Skin of body (tissue), 2 donors: ENCODE data around the gene RBFOX2. TPM values are rescaled to one million over a fixed set of nuclear protein-coding genes. Genes with fewer than 3 reads are reported as not detected.
"Not testable (repeated sequence)": the region's sequence is repeated elsewhere in the genome, so short reads cannot be mapped to it uniquely, and the experiment has no call there.

Experiments used
- DNase-seq: peaks from one replicate; lab custom pipeline; 2025; lab: John Stamatoyannopoulos, UW
- total RNA-seq: library from RNA; depleted of rRNA; stranded (reverse); fragments of >200 nt; gene quantifications from one replicate; pipeline ENCODE4 v1.2.3, GENCODE V29; 2014

Gene RBFOX2
- total RNA-seq, 1 donor from 2014 or later, result 144 TPM

DNA sequence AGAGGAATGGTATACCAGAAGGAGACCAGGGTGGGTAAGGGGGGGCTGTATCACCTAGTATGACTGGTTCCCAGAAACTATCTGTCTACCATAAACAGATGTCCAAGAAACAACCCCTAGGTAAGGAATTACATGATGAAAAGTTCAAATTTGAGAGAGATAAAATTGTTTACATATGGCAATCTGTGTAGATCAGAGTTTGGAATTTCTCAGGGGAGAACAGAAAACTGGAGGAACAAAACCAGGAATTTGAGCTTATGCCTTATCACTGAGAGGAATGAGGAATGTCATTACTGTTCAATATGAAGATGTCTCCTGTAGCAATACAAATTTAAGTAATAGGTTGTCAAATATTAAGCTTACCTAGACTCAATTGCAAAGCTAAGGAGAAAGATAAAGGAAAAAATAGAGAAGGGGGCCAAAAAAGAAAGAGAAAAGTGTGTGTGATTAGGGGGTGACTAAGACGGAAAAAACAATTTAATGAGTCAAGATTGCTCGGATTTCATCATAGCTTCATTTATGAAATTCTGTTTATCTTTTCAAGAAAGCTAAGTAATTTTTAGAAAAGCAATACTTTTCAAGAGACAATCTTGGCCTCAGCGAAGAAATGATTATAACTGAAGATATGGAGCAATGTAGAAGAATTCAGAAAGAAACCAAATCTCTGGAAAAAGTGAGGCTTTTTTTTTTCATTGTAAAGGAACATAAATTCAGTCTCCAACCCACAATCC lies 193.2 kb downstream of the RBFOX2 start:
- DNase-seq, result no peak

DNA sequence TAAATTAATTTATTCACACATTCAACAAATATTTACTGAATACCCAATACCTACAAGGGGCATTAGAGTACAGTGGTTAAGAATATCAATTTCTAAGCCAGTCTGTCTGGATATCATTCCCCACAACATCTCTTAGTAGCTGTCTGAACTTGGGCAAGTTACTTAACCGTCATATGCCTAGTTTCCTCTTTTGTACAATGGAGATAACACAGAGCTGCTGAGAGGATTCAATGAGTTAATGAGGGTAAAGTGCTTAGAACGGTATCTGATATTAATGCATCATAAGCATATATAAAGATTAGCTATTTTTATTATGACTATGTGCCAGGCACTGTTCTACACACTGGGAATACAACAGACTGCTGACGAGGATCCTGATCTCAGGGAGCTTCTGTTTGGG lies 194.6 kb downstream of the RBFOX2 start:
- no peak for DNase-seq

DNA sequence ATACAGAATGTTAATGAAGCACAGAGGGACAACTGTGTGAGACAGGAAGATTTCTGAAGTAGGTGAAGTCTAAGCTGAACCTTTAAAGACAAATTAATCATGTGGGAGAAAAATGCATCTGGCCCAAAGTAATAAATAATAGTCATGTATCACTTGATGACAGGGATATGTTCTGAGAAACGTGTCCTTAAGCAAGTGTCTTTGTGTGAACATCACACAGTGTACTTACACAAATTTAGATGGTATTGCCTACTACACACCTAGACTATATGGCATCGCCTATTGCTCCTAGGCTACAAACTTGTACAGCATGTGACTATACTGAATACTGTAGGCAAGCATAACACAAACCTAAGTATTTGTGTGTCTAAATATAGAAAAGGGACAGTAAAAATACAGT lies 198.3 kb downstream of the RBFOX2 start:
- DNase-seq, result no peak

DNA sequence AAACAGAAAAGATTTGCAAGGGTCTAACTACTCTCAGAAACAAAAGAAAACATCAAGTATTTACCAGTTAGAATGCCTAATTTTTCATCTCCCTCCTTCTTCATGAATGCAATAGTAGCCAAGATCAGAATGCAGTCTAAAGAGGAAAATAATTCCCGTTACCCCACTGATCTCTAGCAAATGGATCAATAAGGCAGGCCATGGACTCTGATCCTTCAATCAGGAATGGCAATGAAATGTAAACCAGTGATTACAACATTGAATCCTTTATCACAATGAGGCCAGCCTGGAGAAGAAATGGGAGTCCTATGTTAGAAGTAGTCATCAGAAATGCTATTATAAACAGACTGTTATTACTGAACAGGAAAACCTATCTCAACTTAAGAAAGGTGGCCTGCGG lies 204.4 kb downstream of the RBFOX2 start:
- DNase-seq, result no peak

DNA sequence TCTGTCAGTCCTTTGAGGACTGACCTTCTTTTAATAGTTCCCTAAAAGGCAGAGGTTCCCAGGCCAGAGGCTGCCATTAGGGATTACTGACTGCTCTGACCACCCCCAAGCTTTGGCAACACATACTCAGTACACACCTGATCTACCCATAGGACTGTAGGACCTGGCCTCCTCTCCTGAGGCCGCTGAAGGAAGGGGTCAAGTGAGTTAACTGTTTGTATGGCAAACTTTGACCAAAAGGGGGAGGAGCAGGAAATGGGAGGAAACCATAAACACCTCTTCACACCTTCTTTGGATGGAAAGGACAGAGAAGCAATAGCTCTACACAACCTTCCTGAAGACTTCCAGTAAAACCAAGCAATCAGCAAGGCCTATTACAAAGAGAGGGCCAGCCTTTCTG lies 207.0 kb downstream of the RBFOX2 start:
- DNase-seq, result no peak

DNA sequence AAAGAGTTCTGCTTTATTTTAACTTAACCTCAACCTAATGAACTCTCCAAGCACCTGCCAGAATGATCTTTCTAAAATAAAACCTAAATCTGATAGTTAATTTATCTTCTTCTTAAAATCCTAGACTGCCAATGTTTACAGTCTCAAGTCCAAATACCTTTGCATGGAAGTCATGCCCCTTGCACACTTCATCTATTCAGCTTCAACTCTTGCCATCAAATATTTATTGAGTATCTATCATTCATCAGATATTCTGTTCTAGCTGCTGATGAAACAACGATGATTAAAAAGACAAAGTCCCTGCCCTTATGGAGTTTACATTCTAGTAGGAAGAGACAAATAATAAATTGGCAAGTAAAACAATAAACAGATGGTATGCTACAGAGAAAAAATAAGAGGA lies 209.2 kb downstream of the RBFOX2 start:
- DNase-seq, result no peak

DNA sequence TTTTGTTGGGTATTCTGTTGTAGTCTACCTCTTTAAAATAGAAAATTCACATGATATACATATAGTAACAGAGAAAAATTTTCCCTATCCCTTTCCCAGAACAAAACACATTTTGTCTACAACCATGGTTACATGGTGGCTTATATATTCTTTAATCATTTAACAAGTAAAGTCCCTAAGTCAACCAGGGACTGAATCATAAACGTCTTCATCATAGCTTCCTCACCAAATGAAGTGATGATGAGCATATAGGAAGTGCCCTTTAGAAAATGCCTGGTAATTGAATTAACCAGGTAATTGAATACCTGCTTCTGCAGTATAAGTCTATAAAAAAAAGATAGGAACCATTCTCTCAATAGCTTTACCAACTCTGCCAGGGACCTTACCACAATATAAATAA lies 209.7 kb downstream of the RBFOX2 start:
- DNase-seq, result no peak

DNA sequence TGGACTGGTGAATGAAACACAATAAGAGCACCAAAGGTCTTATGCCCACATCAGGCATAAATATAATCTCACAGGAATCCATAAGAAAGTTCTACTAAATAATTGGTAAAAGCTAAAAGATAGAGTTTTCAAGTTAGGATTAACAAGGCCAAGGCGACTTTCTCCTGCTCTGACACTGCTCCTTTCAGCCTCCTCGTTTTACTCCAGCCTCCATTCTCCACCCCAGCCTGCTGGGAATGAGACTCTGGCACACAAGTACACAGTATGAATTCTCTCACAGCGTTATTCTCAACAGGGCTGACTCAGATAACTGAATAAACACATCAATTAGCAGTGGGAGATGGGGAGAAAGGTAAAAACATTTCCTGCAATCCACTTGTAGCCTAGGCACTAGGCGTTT lies 216.0 kb downstream of the RBFOX2 start:
- no peak for DNase-seq

DNA sequence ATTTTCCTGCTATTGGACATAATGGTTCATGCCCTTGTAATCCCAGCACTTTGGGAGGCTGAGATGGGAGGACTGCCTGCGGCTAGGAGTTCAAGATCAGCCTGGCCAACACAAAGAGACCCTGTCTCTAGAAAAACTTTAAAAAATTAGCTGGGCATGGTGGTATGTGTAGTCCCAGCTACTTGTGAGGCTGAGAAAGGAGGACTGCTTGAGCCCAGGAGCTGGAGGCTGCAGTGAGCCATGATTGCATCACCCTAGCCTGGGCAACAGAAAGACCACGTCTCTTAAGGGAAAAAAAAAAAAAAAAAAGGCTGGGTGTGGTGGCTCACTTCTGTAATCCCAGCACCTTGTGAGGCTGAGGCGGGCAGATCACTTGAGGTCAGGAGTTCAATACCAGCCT lies 217.0 kb downstream of the RBFOX2 start:
- DNase-seq, result no peak

DNA sequence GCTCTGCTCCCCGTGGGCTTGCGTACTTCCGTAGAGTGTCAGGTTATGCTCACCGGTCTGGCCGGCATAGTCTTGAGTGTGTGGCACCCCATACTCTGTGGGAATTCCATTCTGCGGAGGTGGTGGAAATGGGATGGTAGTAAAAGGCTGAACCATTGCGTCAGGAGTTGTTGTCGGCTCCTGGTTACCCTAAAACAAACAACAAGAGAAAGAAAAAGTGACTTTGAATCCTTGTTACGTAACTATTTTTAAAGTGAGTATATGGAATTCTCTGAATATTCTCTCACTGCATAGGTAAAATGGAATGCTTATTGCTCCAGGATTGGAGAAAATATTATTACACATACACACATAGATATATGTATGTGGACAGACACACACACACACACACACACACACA lies 218.8 kb downstream of the RBFOX2 start:
- no peak for DNase-seq

DNA sequence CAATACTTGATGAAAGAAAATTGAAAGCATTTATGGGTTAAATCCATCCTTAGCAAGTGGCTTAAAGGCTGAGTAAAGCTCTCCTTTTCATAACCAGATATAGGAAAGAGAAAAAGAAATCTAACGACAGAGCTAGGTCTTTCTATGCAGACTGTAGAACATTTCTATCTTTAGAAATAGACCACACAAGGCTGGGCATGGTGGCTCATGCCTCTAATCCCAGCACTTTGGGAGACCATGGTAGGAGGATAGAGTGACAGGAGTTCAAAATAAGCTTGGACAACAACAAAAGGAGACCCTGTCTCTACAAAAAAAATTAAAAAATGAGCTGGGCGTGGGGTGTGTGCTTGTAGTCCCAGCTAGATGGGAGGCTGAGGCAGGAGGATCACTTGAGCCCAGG lies 220.2 kb downstream of the RBFOX2 start:
- DNase-seq, result no peak

DNA sequence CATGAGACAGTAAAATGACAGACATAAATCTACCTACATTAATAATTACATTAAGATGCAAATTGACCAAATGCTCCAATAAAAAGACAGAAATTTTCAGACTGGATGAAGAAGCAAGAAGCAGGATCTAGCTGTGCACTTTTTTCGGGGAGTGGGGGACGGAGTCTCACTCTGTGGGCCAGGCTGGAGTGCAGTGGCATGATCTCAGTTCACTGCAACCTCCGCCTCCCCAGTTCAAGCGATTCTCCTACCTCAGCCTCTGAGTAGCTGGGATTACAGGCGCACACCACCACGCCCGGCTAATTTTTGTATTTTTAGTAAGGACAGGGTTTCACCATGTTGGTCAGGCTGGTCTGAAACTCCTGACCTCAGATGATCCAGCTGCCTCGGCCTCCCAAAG lies 222.0 kb downstream of the RBFOX2 start:
- DNase-seq, result not testable (repeated sequence)

DNA sequence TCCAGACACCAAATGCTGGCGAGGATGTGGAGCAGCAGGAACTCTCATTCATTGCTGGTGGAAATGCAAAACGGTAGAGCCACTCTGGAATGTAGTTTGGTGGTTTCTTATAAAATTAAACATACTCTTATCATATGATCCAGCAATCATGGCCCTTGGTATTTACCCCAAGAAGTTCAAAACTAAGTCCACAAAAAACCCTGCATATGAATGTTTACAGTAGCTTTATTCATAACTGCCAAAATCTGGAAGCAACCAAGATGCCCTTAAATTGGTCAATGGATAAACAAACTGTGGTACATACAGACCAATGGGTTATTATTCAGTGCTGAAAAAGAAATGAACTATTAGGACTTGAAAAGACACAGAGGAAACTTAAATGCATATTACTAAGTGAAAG lies 223.2 kb downstream of the RBFOX2 start:
- no peak for DNase-seq

DNA sequence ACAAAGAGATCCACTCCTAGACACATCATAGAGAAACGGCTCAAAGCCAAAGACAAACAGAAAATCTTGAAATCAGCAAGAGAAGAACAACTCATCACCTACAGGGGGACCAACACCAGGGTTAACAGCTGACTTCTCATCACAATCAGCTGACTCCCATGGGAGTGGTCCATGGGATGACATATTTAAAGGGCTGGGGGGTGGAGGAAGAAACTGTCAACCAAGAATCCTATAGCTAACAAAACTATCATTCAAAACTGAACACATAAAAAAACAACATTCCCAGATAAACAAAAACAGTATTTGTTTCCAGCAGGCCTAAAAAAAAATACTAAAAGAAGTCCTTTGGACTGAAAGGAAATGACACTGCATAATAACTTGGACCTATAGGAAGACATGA lies 224.2 kb downstream of the RBFOX2 start:
- no peak for DNase-seq

DNA sequence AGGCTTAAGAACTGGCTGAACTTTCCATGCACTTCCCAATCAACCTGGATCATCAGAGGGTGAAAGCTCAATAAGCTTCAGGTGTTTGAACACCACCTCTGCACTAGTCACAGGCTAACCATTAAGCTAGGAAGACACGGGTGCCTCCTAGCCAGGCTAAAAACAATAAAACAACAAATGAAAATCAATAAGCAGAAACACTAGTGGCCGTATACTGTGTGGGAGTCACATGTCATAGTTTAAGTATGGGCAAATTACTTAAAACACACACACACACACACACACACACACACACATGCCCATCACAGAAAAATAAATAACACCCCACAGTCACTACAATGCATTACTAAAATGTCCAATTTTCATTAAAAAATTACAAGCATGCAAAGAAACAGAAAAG lies 225.7 kb downstream of the RBFOX2 start:
- no peak for DNase-seq

DNA sequence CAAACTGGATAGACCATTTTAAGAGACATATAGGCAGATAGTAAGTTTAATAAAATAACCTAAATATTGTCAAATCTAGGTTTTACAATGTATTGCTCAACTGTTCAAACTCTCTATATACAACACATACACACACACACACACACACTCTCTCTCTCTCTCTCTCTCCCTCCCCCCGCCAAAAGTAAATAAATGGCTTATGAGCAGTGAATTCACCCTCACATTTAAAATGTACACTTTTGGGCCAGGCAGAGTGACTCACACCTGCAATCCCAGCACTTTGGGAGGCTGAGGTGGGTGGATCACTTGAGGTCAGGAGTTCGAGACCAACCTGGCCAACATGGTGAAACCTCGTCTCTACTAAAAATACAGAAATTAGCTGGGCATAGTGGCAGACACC lies 227.3 kb downstream of the RBFOX2 start:
- DNase-seq, result not testable (repeated sequence)

DNA sequence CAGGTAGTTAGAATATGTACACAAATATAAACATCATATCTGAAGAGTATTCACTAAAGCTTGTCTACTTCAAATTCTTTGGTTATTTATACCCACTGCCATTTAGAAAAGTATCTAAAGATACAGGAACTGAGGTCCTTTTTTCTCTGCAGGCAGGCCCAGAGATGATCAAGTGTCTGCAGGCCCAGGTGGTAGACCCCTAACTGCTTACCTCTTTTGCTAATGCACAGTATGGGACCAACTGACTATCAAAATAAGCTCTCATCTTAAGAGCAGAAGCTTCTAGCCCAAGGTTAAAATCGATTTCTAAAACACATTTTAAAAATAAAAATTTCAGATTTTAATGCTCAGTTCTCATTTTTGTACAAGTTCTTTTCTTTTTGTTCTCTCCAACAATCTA lies 229.5 kb downstream of the RBFOX2 start:
- DNase-seq, result no peak

DNA sequence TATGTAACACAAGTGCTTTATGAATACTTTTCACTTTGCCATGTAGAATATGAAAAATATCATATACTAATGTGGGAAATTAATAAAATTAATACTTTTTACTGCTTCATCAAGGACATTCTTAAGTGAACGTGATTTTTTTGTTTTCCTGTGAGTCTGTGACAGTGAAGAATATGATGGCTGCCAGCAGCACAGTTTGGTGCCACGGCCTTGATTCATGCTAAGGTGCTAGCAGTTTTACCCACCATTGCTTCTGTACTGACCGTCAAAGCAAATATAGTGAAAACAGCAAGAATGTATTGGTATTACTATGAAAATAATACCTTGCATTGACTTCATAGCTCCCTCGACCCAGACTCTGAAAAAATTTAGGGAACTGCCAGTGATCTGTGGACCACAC lies 231.2 kb downstream of the RBFOX2 start:
- no peak for DNase-seq

DNA sequence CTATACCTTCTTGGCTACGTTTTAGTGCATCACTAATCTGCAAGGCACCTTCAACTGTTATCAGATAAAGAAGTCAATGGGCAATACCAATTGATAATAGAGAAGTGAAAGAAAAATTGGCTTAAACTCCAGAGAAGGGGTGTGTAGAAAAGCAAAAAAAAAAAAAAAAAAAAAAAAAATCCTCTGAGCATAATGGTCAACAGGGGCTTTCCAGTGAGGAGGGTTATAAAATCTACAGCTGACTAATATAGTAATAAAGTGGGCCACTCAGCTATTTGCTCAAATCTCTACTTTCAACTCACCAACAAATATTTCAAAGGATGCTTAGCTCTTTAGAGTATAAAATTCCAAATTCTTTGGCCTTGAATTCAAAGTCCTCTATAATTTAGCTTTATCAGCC lies 233.1 kb downstream of the RBFOX2 start:
- no peak for DNase-seq

DNA sequence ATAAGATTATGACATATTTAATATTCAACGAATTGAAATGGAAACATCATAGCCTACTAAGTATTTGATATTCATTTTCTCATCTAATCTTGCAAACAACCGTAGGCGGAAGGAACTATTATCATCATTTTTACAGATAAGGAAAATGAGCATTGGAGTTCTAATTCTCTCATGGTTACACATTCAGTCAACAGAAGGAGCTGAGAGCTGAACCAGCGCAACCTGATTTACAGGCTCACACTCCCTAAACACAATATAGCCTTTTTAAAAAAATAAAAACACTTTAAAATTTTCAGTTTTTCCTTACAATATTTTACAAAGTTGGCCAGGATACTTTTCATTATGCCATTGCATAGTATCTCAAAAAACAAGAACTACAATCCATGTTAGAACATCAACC lies 236.1 kb downstream of the RBFOX2 start:
- DNase-seq, result no peak

DNA sequence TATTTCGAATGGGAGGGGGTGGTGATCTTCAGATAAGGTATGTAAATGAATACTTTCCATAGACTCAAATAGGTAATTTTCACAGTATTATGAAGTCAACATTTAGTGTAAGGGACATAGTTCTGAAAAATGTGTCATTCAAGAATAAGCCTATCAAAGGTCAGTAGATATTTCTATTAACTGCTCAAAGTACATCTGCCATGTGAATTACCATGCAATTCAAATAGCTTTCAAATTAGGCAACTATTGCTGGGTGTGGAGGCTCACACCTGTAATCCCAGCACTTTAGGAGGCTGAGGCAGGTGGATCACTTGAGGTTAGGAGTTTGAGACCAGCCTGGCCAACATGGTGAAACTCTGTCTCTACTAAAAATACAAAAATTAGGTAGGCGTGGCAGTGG lies 236.8 kb downstream of the RBFOX2 start:
- not testable (repeated sequence) for DNase-seq

DNA sequence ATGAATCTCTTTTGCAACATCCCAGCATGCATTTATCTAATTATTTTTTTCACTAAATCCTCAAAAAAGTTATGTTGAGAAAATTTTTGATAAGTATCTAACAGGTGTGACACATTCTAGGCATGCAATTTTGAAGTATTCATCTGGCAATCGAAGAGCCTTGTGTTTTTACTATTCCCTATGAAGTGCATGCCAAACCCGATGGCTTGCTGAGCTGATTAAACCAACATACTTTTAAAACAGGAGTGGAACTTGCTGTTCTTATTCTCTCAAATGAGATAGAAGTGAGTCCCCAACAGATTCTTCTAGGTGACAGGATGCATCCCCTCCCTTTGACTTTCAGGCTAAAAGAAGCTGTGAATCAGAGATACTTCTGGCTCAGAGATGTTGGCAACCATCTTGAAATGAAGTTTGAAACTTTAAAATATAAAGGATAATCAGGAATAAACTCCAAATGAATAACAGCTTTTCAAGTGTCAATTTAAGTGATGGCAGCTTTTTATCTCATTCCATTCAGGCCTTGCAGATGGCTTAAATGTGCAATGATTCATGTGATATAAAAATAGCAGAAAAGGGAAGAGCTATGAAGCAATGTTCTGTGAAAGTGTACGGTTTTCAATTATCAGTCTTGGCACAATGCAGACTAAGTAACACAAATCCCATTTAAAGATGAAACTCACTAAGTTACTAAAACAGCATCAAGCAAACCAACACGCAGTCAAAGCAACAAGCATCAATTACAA lies 243.3 kb downstream of the RBFOX2 start:
- DNase-seq, result peak; percentile 87

DNA sequence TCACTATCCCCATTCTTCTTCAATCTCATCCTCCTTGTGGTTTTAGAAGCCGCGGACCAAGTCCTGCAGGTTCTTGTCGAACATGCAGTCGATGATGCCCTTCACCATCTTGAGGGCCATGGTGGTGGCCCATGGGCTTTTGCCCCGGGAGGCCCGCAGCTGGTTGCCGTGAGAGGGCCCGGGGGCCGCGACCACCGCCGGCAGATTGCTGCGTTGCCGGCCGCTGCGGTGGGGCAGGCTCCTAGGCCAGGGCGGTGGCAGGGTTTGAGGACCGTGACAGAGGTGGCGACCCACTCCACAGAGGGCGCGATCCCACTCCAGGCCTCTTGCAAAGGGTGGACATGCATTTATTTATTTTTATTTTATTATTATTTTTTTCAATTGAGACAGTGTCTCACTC lies 244.0 kb downstream of the RBFOX2 start:
- no peak for DNase-seq
